Measurements from ENCODE around the gene MRPS18A. TPM values are rescaled to one million over a fixed set of nuclear protein-coding genes. Genes with fewer than 3 reads are reported as not detected.

Gene MRPS18A
- total and polyA plus RNA-seq, 2 of the 8 experiments (the other 6 are each of a cell fraction or from before 2014, with no cell fraction given), result 48.3 to 121 TPM

- Histone ChIP-seq H3K36me3 (ENCODE audit: control insufficient read depth in 2 of 4, insufficient read depth in 4 of 4, low read length in 3 of 4) (no peaks in the 10 kb centered on the region), H3K23ac (ENCODE audit: insufficient read length) (no peak overlapping the region), H2BK15ac (ENCODE audit: low read length) (no peak overlapping the region), H3K4me3 (ENCODE audit: extremely low read depth in 1 of 4, insufficient read depth in 2 of 4, low read depth in 3 of 4, low read length in 4 of 4) (no peak overlapping the region), H3K56ac (replicated peaks; ENCODE audit: insufficient read length, low read depth, low read length) (no peak overlapping the region), H2BK12ac (ENCODE audit: low read depth, low read length) (no peak overlapping the region), H3K27me3 (replicated peaks in 1 of 4; ENCODE audit: control insufficient read depth in 3 of 4, extremely low read depth in 1 of 4, insufficient read depth in 3 of 4, low read length in 3 of 4) (no peaks in the 10 kb centered on the region), H3K9ac (replicated peaks in 1 of 4; ENCODE audit: extremely low read depth in 1 of 4, low read depth in 3 of 4, low read length in 3 of 4) (no peak overlapping the region), H3K4me1 (replicated peaks in 1 of 4; ENCODE audit: control insufficient read depth in 3 of 4, insufficient read depth in 4 of 4, low read length in 3 of 4) (peaks cover 0 to 14% (median under 1%) of the 10 kb centered on the region in 4 experiments; a peak in 3 of 7 replicates), H2AK5ac (ENCODE audit: low read depth, low read length) (0 out of 2 replicates have a peak overlapping the region, but pooled peaks have one; percentile 65), H3K14ac (ENCODE audit: insufficient read length) (no peak overlapping the region), H3K4ac (replicated peaks; ENCODE audit: insufficient read length, low read depth, low read length) (no peak overlapping the region), H2BK5ac (ENCODE audit: low read depth, low read length) (no peak overlapping the region), H4K8ac (ENCODE audit: extremely low read depth, insufficient read depth, low read length) (no peak overlapping the region), H2BK20ac (ENCODE audit: low read length) (no peak overlapping the region), H3K23me2 (ENCODE audit: low read depth, low read length) (peaks cover 7% of the 10 kb centered on the region; the same call in 1 of the 2 replicates), H2AFZ (ENCODE audit: low read length) (no peak overlapping the region), H2BK120ac (replicated peaks; ENCODE audit: low read depth, low read length) (no peak overlapping the region), H3K27ac (ENCODE audit: low read depth, low read length) (no peak overlapping the region), H4K20me1 (replicated peaks in 1 of 2; ENCODE audit: control insufficient read depth in 1 of 2, insufficient read depth in 2 of 2, low read length in 2 of 2) (peaks cover 0 to 3% of the 10 kb centered on the region in 2 experiments), H3K9me3 (ENCODE audit: insufficient read depth in 2 of 2, low read depth in 1 of 2, low read length in 1 of 2) (no peaks in the 10 kb centered on the region), H3K4me2 (ENCODE audit: insufficient read depth in 1 of 2, low read depth in 2 of 2, low read length in 2 of 2) (no peak overlapping the region), H3K79me1 (ENCODE audit: low read depth, low read length) (no peaks in the 10 kb centered on the region), H3K18ac (ENCODE audit: extremely low read depth, low read length) (no peak overlapping the region), H3K79me2 (ENCODE audit: control insufficient read depth in 1 of 2, insufficient read depth in 2 of 2, low read length in 2 of 2) (no peaks in the 10 kb centered on the region), H4K91ac (replicated peaks; ENCODE audit: insufficient read length, low read length) (no peak overlapping the region), H4K5ac (ENCODE audit: insufficient read length, low read depth, low read length) (no peak overlapping the region)
- 78% methylated on average over 2 of the region's 2 CpGs; no CpG with 5 or more reads in 1 of the 2 experiments for WGBS, 2 experiments (ENCODE audit: extremely low coverage in 1 of 2, insufficient coverage in 1 of 2, insufficient read length in 1 of 2, insufficient replicate concordance in 2 of 2, low coverage in 1 of 2, low lambda C conversion rate in 2 of 2, missing lambda C conversion rate in 1 of 2)
- FAIRE-seq (no peak), DNase-seq (ENCODE audit: low read depth in 1 of 2, low spot score in 2 of 2) (no peak)
- TF ChIP-seq NRF1 (IDR thresholded peaks at IDR 0.05; ENCODE audit: low read depth, low read length) (no peak), CEBPB (IDR thresholded peaks at IDR 0.05; ENCODE audit: low read depth, low read length) (no peak), BACH1 (IDR thresholded peaks at IDR 0.05; ENCODE audit: low read length) (no peak), SP4 (IDR thresholded peaks at IDR 0.05; ENCODE audit: low read length) (no peak), E2F6 (IDR thresholded peaks at IDR 0.05) (no peak), KDM5A (IDR thresholded peaks at IDR 0.05; ENCODE audit: low read length) (no peak), CBX8 (IDR thresholded peaks at IDR 0.05; ENCODE audit: borderline replicate concordance, low read depth, low read length) (no peak), CREB1 (IDR thresholded peaks at IDR 0.05) (no peak), ATF3 (IDR thresholded peaks at IDR 0.05; ENCODE audit: insufficient read depth, low read depth, low read length) (no peak), TAF7 (optimal IDR thresholded peaks at IDR 0.05; ENCODE audit: borderline replicate concordance, low read depth, low read length) (no peak)
- ChIA-PET POLR2A (ENCODE audit: partially characterized antibody) (interaction anchor here (1.0 to 1.2 kb wide), 2 partner anchors 11 to 66 kb away, joined by 3 read pairs; no protein-coding TSS in a partner anchor), CTCF (ENCODE audit: partially characterized antibody) (interaction anchor here (1.0 to 5.1 kb wide), 5 partner anchors 13 to 68 kb away, joined by 3 to 31 read pairs (median 6); partner anchors contain the start of gene MRPS18A)
Measured at GRCh38 chr6:43735642-43736199, 48.1 kb upstream of the MRPS18A start.

Data from H1 (cell line).